NCI-H128 (cell line): ENCODE measurements around the gene RAB27B.

Source experiments
- DNase-seq: peaks from one replicate; lab custom pipeline; 2025; ENCODE audit not compliant: unreplicated experiment; lab: John Stamatoyannopoulos, UW

Gene RAB27B

DNA sequence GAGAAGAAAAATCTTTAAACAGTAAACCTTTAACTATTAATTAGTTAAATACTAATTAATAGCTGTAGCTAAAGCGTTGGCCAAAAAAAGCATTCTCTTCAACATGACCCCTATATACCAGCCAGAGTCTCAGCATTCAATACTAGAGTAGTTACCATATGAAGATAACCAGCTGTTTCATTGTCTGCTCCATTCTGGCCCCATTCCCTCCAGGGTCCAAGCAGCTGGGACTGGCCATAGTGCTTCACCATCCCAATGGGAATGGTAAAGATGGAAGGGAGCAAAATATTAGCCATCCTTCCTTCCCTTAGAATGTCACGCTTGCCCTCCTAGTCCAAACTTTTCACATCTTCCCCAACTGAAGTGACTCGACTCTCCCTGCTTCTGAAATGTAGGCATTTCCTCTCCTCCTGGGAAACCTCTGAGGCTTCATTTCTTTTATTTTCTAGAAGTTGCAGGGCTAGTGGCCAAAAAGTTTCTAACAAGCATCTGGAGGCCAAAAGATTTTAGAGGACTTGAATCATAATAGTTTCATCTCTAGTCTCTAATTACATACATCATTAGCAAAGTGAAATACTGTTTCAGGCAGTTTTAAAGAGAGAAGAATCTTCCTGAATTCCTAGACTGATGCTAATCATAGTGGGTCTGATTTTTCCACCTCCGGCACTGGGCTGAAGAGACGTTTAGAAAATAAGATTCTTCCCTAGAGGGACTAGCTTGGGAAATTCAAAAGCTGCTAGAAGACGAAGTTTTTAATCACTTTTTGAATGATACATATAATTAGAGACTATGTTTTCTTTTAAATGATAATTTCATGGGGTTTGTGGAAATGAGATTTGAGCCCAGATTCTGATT, 78.3 kb downstream of the RAB27B start:
- no peak for DNase-seq

DNA sequence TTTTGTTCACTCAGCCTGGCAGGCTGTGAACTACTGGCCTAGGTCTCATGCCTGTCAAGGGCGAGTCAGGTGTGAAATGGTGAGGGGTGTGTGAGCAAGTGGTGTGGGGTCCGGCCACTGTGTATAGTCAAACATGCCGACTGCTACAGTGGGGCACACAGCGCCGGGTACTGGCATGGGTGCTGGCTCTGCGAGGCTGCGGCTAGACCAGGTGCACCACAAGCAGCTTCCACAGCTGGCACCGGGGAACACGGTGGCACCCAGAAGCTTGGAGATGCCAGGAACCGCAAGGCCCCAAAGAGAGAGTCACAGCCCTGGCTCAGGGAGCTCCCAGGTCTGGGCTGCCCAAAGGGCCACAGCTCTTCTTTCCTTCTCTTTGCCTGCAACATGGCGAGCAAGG, 81.3 kb downstream of the RAB27B start:
- DNase-seq = no peak

DNA sequence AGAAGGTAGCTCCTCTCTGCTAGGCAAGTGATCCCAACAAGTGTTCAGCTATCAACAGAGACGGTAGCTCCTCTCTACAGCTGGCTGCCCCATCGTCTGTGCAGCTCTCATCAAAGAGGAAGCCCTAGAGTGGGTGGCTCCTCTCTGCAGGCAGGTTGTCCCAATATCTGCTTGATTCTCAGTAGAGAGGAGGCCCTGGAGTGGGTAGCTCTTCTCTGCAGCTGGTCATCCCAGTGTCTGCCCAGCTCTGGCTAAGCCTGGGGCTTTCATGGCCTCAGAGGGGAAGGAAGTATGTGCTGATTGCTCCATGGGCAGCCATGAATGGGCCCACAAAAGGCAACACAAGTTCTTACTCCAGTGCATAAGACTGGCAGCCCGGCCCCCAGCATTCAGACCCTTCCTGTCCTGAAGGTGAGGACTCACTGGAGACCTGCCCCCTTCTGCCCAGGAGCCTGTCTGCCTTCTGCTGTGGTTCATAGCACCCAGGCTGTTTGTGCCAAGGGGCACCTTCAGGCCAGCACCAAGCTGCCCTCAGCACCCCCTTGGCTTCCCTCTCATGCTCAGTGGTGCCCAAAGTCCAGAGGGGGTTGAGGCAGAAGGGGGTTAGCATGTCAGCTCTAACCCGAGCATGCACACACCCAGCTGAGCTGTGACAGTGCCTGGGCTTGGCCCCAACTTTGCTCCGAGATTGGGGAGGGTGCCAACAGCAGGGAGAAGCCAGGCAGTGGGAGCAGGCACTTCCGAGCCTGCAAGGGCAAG, 82.1 kb downstream of the RAB27B start:
- DNase-seq = no peak

DNA sequence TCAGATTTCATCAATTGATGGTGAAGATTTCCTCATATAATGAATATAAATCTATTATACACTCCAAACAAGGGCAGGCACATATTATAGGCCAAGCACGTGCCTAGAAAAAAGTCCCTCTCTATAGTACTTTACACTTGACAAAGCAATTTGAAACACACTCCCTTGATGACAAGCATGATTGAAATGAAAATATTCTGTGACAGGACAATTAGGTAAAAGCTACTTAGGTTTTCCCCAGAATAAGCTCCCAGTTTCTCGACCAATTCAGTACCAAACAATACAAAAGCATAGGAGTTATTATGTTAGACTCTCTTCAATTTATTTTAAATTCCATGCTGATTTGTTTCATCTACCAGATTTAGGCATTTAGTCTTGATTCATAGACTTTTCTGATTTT, 83.3 kb downstream of the RAB27B start:
- DNase-seq = no peak

DNA sequence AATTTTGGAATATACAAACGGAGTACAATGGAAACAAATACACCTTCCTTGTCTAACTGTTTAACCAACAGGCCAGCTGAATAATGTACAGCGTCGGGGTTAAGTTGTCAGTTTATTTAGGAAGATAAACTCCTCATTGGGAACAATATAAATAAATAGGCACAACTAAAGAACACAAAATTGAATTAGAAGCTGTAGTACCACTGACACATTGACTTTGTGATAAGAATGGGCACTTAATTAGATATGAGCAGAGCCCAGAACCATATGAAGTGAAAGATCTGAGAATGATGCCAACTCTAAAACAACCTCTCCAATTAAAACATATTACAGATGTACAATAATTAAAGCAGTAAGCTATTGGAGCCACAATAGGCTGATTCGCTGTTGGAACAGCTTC, 86.5 kb downstream of the RAB27B start:
- DNase-seq = no peak

DNA sequence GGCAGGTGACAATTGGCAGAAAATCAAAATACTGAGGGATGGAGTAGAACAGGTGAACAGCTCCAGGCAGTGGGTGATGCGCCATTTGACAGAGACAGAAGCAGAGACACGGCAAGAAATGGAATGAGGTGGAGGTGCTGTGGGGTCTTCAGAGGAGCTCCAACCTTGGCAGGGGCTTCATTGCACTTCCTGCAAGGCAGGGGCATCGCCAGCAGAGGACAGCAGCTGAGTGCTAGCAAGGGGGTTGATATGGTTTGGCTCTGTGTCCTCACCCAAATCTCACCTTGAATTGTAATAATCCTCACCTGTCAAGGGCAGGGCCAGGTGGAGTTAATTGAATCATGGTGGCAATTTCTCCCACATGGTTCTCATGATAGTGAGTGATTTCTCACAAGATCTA, 88.2 kb downstream of the RAB27B start:
- DNase-seq = no peak

DNA sequence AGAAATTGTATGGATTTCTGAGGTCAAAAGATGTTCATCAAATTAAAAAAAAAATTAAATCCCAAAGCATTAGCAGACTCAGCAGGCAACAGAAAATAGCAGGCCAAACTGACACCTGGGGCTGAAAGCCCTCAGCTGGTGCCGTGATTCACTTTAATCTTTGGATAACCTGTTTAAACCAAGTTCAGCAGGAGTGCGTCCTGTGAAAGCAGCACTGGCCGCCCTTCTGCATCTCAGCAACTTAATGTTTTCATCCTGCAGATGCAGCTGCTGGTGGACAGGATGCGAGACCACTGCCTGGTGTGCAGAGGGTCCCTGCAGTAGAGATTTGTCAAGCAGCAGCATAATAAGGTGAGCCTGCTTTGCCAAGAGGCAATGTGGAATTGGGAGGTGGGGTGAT, 89.8 kb downstream of the RAB27B start:
- no peak for DNase-seq

DNA sequence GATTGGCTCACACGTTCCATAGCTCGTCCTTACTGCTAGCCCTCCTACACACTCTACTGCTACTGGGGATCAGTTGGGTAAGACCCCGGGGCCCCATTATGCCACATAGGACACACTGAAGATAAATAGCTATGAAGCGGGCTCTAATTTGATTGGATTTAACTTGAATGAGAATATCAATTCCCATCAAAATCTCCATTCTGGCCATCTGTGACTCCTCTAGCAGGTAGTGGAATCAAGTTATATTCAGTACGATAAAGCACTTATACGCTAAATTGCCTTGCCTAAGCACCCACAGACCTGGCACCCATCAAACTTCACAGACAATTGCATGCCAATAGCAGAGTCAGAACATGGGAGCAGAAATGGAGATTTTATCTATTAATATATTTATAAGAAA, 91.1 kb downstream of the RAB27B start:
- no peak for DNase-seq

DNA sequence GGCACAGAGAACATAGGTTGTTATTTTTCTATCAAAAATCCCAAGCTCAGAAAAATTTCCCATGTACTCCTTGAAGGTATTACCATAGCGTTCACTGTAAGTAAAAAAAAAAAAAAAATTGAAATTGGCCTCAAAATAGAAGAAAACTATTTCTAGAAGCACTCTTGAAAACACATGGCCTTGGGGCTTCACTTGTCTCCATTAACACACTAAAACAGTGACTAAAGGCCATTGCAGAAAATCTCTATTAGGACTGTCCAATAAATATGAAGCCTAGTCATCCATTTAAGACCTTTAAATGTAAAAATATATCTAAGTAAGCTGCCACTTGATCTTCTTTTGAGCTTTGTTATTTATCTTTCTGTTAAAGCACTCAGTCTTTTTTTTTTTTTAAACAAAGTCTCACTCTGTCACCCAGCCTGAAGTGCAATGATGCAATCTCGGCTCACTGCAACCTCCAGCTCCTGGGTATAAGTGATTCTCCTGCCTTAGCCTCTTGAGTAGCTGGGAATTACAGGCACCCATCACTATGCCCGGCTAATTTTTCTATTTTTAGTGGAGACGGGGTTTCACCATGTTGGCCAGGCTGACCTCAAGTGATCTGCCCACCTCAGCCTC, 95.2 kb downstream of the RAB27B start:
- DNase-seq = no peak

DNA sequence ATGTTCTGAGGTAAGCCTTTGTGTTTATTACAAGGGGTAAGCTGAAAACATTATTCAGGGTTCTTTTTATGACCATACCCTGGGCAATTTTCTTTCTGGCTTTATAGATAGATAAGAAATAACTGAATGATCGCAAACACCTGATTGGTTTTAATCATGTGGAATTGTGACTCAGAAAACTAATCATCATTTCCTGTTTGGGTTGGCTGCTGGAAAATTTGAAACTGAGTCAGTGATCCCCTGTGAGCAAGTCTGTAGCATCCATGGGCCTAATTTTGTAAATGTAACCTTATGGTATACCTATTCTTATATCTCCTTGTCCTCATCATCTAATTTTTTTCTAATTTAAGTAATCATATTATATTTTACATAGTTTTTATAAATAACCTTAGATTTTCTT, 96.7 kb downstream of the RAB27B start:
- DNase-seq = no peak

DNA sequence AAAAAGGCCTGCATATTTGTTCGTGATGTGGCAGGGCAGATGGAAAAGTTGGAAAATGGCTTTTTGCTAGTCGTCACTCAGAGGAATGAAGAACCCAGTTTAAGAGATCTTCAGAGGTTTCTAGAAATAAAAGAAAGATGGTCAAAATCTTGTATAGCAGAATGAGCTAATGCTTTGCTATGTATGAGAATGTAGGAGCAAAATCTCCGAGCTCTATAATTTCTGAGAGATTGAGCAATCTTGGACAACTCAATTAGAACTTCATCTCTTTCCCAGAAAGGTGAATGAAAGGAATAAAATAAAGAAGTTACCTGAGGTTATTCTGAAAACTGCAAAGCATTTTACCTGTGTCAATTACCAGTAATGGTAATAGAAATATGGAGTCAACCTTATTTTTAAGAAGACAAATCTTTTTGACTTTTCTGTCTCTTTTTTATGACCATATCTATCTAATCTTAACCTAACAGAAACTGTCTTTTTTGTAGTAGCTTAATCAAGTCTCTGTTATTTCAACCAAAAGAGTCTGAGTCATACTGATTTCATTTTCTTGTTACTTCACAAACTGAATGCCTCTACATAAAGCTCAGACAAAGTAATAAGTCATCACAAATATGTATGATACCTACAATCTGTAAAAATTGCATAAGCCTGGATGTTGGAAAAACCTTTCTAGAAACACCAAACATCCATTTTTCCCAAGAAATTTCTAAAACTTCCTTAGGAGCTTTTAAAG, 98.5 kb downstream of the RAB27B start:
- DNase-seq = no peak

DNA sequence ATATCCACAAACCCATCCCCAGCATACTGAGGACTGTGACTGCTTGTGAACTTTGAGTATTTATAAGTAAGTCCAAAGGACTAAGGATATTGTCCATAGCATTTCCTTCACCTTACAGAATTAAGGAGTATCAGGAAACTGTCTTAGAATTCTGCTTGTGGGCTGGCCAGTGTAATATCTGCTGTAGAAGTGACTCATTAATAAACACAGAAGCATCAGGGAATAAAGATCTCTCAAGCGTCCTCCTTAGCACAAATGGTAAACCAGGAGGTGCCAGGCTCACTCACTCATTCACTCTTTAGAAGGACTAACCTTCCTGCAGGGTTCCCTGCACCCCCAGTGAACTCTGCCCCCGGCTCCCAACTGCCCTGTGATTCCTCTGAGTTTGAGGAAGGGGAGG, 100.0 kb downstream of the RAB27B start:
- DNase-seq = no peak

DNA sequence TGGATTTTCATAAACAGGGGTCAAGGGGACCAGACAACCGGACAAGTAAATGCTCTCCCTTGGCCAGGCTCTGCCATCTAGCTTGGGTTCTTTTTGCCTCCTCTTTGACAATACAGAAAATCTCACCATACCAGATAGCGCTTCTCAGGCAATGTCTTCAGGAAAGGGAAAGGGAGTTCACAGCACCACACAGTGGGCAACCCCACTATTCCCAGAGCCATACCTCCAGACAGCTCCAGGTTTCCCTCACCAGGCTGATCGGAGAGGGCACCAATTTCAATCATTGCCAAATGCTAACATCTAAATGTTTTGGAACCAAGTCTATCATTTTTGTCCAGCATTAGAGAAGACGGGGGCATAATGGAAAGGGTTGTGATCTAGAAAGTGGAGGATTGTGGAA, 102.9 kb downstream of the RAB27B start:
- DNase-seq = no peak

DNA sequence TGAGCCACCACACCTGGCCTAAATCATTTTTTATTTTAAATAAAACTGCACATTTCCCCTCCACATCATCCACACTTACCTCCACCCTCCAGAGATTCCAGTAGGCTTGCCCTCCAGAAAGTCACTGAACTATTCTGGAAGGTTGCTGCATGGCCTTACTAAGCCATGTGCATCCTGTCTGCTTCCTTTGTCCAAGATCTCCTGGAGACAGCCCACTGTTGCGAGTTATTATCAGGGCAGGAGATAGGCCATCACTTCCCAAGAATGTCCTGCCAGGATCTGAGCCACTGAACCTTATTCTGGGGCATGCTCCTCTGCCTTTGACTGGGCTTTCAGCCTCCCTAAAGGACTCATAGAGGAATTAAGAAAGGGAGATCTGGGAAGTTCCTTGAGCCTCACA, 104.2 kb downstream of the RAB27B start:
- no peak for DNase-seq

DNA sequence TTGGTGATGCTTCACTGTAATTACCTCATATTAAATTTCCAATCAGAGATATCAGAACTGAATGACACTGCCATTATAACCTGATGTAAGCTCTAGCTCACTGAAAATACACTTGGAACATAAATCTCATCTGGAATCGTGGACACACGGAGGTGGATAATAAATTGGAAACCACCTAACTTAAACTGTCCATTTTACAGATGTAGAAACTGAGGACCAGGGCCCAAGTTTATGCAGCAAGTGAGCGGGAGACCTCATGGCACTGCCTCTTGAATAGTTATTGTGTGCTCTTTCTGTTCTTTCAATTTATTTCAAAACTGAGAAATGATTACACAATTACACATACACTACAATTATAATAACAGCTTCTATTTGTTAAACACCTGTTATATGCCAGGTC, 110.2 kb downstream of the RAB27B start:
- DNase-seq = no peak

DNA sequence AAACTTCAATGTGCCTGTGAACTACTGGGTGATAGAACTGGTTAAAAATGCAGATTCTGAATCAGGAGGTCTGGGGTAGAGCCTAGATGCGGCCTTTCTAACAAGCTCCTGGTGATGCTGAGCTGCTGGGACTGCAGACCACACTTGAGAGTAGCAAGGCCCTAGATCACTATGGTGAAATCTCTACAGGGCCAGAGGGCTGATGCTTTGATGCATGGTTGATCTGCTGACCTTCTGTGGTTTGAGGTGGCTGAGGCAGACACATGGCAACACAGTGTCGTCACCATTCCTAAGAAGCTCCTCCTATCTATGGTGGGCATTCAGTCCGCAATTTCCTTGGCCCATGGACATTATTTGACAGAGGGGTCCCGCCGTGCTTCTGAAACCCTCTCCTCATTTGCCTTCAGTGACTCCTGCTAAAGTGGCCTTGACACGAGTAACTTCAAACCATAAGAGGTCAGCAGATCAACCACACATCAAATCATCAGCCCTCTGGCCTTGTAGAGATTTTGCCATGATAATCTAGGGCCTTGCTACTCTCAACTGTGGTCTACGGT, 111.2 kb downstream of the RAB27B start:
- DNase-seq = no peak

DNA sequence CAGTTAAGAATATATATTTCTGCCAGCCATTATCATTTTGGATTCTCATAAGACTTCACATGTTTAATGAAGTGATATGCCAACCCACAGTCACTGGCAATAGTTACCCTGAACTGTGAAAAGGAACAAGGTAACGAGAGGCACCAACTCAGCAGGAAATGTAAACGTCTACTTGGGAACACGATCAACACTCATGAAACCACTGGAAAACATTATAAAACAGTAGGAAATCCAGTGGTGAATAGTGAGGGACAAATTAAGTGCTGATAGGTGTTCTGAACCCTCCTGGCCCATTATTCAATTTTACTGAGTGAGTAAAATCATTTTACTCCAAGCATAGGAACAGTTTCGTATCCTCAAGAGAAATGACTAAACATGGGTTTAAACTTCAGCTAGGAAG, 113.9 kb downstream of the RAB27B start:
- no peak for DNase-seq

DNA sequence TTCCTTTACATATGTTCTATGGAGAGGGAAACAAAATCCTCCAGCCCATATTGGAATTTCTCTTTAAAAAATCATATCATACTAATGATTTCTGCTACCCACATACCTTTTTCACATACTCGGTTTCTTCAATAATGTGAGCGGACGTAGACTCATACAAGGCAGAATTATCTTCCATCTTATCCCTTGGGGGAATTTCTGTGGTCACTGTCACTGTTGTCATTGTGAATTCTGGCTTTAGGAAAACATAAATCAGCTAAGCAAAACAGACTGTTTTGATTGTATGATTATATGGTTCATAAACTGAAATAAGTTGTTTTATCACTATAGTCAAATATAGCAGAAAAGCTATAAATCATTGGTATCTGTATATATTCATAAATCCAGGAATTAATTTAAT, 114.3 kb downstream of the RAB27B start:
- DNase-seq = no peak
